PC-9 (cell line): Measurements from ENCODE around the gene ROMO1. TPM values are rescaled to one million over a fixed set of nuclear protein-coding genes. Genes with fewer than 3 reads are reported as not detected.

Experiments
- BruUV-seq: library from RNA; stranded (reverse); fragments of 400-500 nt; replicated peaks from 2 replicates; lab custom pipeline; 2021; lab: Mats Ljungman, UMichigan
- CTCF ChIA-PET: fragments of 300-600 bp; sonication (Branson Sonifier 250); formaldehyde crosslinking; loops from one replicate; lab custom pipeline; 2022; ENCODE audit warnings: antibody characterized with exemption; lab: Charles Lee
- POLR2A ChIA-PET: fragments of 300-600 bp; sonication (Branson Sonifier 250); formaldehyde crosslinking; loops from one replicate; lab custom pipeline; 2022; ENCODE audit warnings: antibody characterized with exemption; ENCODE audit not compliant: unreplicated experiment; lab: Charles Lee
- DNase-seq, 2 experiments: peaks; one replicate each; pipeline versions ENCODE4 v3.0.0 to v3.0.0-alpha.2; 2015 to 2022; ENCODE audit warnings: mixed read lengths in 1 of 2
- H2AFZ ChIP-seq: fragments of 200-600 bp; sonication (generic); 2 replicates; pipeline ENCODE4 v1.8.1; 2017; ENCODE audit warnings: antibody characterized with exemption
- H3F3A ChIP-seq: fragments of 200-600 bp; sonication (generic); 2 replicates; pipeline ENCODE4 v1.8.1; 2017; ENCODE audit warnings: antibody characterized with exemption, mild to moderate bottlenecking, low read depth; ENCODE audit not compliant: insufficient read depth
- H3K27ac ChIP-seq: fragments of 200-600 bp; sonication (generic); 2 replicates; pipeline ENCODE4 v1.6.1; 2016; ENCODE audit warnings: mixed run types
- H3K27me3 ChIP-seq: fragments of 200-600 bp; sonication (generic); 2 replicates; pipeline ENCODE4 v1.6.1; 2016; ENCODE audit warnings: low read depth, mixed run types; ENCODE audit not compliant: insufficient read depth
- H3K36me3 ChIP-seq: fragments of 200-600 bp; sonication (generic); 2 replicates; pipeline ENCODE4 v1.6.1; 2016; ENCODE audit warnings: low read depth, mixed run types
- H3K4me1 ChIP-seq: fragments of 200-600 bp; sonication (generic); replicated peaks from 2 replicates; pipeline ENCODE4 v1.6.1; 2016; ENCODE audit warnings: mixed run types; ENCODE audit not compliant: insufficient read depth
- H3K4me2 ChIP-seq: fragments of 200-600 bp; sonication (generic); 2 replicates; pipeline ENCODE4 v1.6.1; 2017; ENCODE audit warnings: mixed run types
- H3K4me3 ChIP-seq: fragments of 200-600 bp; sonication (generic); 2 replicates; pipeline ENCODE4 v1.6.1; 2016; ENCODE audit warnings: mixed run types
- H3K79me2 ChIP-seq: fragments of 200-600 bp; sonication (generic); 2 replicates; pipeline ENCODE4 v1.6.1; 2017; ENCODE audit warnings: low read depth, mixed run types
- H3K9me2 ChIP-seq: fragments of 200-600 bp; sonication (generic); 2 replicates; pipeline ENCODE4 v1.8.1; 2017; ENCODE audit warnings: mild to moderate bottlenecking; ENCODE audit not compliant: insufficient read depth
- H3K9me3 ChIP-seq: fragments of 200-600 bp; sonication (generic); 2 replicates; pipeline ENCODE4 v1.8.1; 2016; ENCODE audit warnings: low read depth; ENCODE audit not compliant: insufficient read depth
- H4K20me1 ChIP-seq: fragments of 200-600 bp; sonication (generic); 2 replicates; pipeline ENCODE4 v1.8.1; 2017; ENCODE audit not compliant: insufficient read depth
- CTCF ChIP-seq: fragments of 200-600 bp; sonication (generic); conservative IDR thresholded peaks from 2 replicates; pipeline ENCODE4 v1.6.1; 2017; ENCODE audit warnings: mixed run types, antibody characterized with exemption, mild to moderate bottlenecking, moderate library complexity
- EZH2 ChIP-seq: fragments of 200-600 bp; sonication (generic); IDR thresholded peaks from 2 replicates; pipeline ENCODE4 v1.8.0; 2017; ENCODE audit warnings: antibody characterized with exemption, low read depth
- intact Hi-C: fragments of 100-400 bp; cut with micrococcal nuclease; formaldehyde crosslinking; loops from one replicate; pipeline ENCODE4 v1.10.0; 2022; ENCODE audit not compliant: unreplicated experiment
- total RNA-seq: library from RNA; stranded (reverse); gene quantifications from 2 replicates; pipeline ENCODE4 v1.2.3, GENCODE V29; 2021

The ROMO1 gene
- total RNA-seq, 1 experiment from 2014 or later, result 175 TPM

- Histone ChIP-seq H4K20me1 (peaks cover 95% of the 10 kb centered on the region), H3K4me3 (no peak overlapping the region), H3F3A (peaks cover 17% of the 10 kb centered on the region), H3K27ac (no peak overlapping the region), H3K36me3 (peaks cover 51% of the 10 kb centered on the region), H3K4me2 (no peak overlapping the region), H3K9me3 (no peaks in the 10 kb centered on the region), H3K4me1 (0 out of 2 replicates have a peak, but pooled peaks cover 8% of the 10 kb centered on the region), H2AFZ (no peak overlapping the region), H3K79me2 (peaks cover 100% of the 10 kb centered on the region), H3K27me3 (no peaks in the 10 kb centered on the region), H3K9me2 (no peaks in the 10 kb centered on the region)
- no peak for DNase-seq
- intact Hi-C loops, result no loop called here
- no TSS peak for BruUV-seq
- ChIA-PET CTCF (no interaction called here), POLR2A (no interaction called here)
- no peak for TF ChIP-seq EZH2
- TF ChIP-seq CTCF, result no peak
Measured at GRCh38 chr20:35654415-35654814, 44.8 kb upstream of the ROMO1 start.

DNA sequence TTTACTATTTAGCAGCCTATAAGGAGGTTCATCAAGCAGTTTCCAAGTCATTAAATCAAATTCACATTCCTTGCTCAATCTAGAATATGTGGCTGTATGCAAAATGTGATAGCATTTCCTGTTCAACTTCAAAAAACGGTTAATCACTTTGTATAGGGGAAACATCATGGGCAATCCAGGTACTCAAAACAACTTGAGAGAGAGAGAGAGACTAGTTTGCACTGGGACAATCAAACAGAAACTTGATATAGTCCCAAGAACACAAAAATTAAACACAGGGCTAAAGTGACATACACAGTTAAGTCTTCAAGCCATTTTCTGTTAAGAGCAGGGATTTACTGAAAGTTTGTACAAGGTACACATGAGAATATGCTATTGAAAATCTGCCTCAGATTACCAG is 41.9 kb upstream of the ROMO1 start:
- no peak overlapping the region for H3K27ac ChIP-seq
- H3K27me3 ChIP-seq, result no peaks in the 10 kb centered on the region
- intact Hi-C loops, result no loop called here
- peaks cover 100% of the 10 kb centered on the region for H3K79me2 ChIP-seq
- H3K9me2 ChIP-seq, result no peaks in the 10 kb centered on the region
- no TSS peak for BruUV-seq
- no peak overlapping the region for H2AFZ ChIP-seq
- H3K4me1 ChIP-seq, result peaks cover 36% of the 10 kb centered on the region
- ChIA-PET CTCF (no interaction called here), POLR2A (no interaction called here)
- TF ChIP-seq EZH2 (no peak), CTCF (no peak)
- H3K36me3 ChIP-seq, result peaks cover 33% of the 10 kb centered on the region
- peaks cover 12% of the 10 kb centered on the region for H3F3A ChIP-seq
- H4K20me1 ChIP-seq, result peaks cover 97% of the 10 kb centered on the region
- H3K9me3 ChIP-seq, result no peaks in the 10 kb centered on the region
- DNase-seq, result no peak
- H3K4me3 ChIP-seq, result no peak overlapping the region
- no peak overlapping the region for H3K4me2 ChIP-seq

DNA sequence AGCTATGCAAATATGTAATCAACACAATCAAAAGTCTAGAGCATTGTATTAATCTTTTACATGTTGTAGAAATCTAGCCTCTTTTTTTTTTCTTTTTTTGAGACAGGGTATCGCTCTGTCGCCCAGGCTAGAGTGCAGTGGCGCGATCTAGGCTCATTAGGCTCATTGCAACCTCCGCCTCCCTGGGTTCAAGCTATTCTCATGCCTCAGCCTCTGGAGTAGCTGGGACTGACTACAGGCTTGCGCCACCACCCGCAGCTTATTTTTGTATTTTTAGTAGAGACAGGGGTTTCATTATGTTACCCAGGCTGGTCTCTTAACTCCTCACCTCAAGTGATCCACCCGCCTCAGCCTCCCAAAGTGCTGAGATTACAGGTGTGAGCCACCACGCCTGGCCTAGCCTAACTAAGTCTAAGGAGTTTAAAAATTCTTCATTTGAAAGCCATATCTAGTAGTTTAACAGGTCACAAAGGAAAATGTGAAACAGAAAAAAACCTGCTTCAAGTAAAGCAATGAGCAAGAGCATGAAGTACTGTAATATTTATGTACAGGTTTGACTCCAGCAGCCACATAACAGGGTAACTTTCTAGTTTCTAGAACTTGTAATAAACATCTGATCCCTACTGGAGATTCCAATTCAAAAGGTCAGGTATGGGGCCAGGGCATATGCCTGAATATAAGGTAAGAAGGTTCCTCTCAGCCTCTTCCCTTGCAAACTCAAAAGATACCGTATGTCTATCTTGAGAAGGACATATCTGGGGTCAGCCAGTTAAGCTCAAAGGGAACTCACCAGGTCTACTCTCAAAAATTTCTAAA is 38.9 kb upstream of the ROMO1 start:
- H3K9me3 ChIP-seq, result no peaks in the 10 kb centered on the region
- H3K27me3 ChIP-seq, result no peaks in the 10 kb centered on the region
- H3K27ac ChIP-seq, result 0 out of 2 replicates have a peak overlapping the region, but pooled peaks have one; percentile 0
- no peaks in the 10 kb centered on the region for H3K9me2 ChIP-seq
- CTCF ChIA-PET, result interaction anchor here (0.7 kb wide), 1 partner anchor 43 kb away, joined by 4 read pairs; no protein-coding TSS in a partner anchor
- peaks cover 47% of the 10 kb centered on the region for H3K4me1 ChIP-seq
- peak overlapping the region; percentile 99; the same call in 1 of the 2 replicates for H3K4me3 ChIP-seq
- peaks cover 12% of the 10 kb centered on the region for H3K36me3 ChIP-seq
- intact Hi-C loops, result loop anchor here (5.0 kb wide), 2 partner anchors 82 to 93 kb away; partner anchors contain the start of gene RBM39
- TF ChIP-seq CTCF, result no peak
- no peak for TF ChIP-seq EZH2
- no peak overlapping the region for H2AFZ ChIP-seq
- peaks cover 9% of the 10 kb centered on the region for H3F3A ChIP-seq
- peak overlapping the region; percentile 87 for H3K4me2 ChIP-seq
- no TSS peak for BruUV-seq
- peaks cover 94% of the 10 kb centered on the region for H3K79me2 ChIP-seq
- POLR2A ChIA-PET, result interaction anchor here (0.5 kb wide), 1 partner anchor 81 kb away, joined by 7 read pairs; no protein-coding TSS in a partner anchor
- H4K20me1 ChIP-seq, result peaks cover 86% of the 10 kb centered on the region
- DNase-seq, result no peak
